Stimulated activated CD8-positive, alpha-beta memory T cell treated with anti-CD3 and anti-CD28 coated beads, Interleukin-4, amount 100 ng/mL, for 24 hours (primary cell): ENCODE measurements around the gene MTCH1.

Experiments used
- DNase-seq: peaks from one replicate; pipeline ENCODE4 v3.0.0-alpha.2; 2020; ENCODE audit warnings: low read depth

Gene MTCH1, protein sequence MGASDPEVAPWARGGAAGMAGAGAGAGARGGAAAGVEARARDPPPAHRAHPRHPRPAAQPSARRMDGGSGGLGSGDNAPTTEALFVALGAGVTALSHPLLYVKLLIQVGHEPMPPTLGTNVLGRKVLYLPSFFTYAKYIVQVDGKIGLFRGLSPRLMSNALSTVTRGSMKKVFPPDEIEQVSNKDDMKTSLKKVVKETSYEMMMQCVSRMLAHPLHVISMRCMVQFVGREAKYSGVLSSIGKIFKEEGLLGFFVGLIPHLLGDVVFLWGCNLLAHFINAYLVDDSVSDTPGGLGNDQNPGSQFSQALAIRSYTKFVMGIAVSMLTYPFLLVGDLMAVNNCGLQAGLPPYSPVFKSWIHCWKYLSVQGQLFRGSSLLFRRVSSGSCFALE

GRCh38 chr6:36985808-36986703, at the start of gene MTCH1:
MTCH1 (minus strand) TSS chr6:36986196; CDS start chr6:36986173, 23 bp downstream.
- peak; percentile 79 for DNase-seq

DNA sequence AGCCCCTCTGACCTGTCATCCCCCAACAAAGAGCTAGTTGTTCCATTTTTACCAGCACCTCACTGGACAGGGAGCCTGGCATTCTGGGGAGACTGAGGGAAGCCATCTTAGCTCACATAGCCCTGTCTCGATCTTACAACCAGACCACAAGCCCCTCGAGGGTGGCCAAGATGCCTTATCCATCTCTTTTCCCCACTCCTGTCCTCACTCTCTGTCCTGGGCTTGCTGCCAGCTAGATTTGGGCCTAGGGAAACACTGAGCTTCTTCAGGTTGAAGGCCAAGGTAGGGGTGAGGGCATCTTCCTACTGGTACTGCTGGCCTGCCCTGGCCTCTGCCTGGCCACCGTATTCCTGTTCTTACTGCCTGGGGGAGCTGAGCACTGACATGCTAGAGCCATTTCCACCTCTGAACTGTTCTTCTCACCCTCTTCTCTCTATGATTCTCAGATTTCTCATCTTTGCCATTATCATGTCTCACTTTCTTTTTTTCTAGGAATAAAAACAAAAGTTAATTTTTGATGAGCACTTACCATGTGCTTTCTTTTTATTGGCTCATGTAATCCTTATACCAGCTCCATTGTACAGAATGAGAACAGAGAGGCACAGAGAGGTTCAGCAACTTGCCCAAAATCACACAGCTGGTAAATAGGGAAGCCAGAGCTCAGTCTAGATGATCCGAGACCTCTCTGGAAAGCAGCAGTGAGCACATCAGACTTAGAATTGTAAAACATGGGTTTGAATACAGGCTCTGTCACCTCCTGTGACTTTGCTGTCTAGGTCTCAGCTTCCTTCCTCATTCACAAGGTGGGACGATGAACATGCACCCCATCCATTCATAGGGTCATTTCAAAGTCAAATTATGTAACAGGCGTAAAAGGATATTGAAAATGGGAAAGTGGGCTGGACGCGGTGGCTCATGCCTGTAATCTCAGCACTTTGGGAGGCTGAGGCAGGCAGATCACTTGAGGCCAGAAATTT, 48.1 kb upstream of the MTCH1 start:
- no peak for DNase-seq

GRCh38 chr6:37033255-37033654, 47.3 kb upstream of the MTCH1 start:
- DNase-seq = peak; percentile 19

DNA sequence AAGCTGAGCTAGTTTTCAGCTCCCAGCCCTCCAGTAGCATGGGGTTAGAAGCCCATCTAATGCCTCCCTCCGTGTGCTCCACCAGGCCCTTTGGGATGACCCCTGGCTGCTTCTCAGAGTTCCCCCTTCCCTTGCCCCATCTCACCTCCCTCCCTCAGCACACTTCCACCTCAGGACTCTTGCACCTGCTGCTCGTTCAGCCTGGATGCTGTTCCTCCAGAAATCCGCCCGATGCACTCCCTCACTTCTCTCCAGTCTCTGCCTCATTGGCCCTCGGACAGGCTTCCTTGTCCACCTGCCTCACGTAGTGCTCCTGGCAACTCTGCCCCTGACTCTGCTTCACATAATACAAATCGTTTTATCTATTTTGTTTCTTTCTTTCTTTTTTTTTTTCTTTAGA, 46.2 kb upstream of the MTCH1 start:
- DNase-seq = no peak

GRCh38 chr6:37030599-37030998, 44.6 kb upstream of the MTCH1 start:
- DNase-seq = no peak

- peak; percentile 22 for DNase-seq
These were observed 43.4 kb upstream of the MTCH1 start for GRCh38 chr6:37029249-37029971.

- DNase-seq = no peak
These were observed 41.9 kb upstream of the MTCH1 start for GRCh38 chr6:37027811-37028469.

- DNase-seq = no peak
These were observed 41.2 kb upstream of the MTCH1 start for GRCh38 chr6:37027036-37027720.

DNA sequence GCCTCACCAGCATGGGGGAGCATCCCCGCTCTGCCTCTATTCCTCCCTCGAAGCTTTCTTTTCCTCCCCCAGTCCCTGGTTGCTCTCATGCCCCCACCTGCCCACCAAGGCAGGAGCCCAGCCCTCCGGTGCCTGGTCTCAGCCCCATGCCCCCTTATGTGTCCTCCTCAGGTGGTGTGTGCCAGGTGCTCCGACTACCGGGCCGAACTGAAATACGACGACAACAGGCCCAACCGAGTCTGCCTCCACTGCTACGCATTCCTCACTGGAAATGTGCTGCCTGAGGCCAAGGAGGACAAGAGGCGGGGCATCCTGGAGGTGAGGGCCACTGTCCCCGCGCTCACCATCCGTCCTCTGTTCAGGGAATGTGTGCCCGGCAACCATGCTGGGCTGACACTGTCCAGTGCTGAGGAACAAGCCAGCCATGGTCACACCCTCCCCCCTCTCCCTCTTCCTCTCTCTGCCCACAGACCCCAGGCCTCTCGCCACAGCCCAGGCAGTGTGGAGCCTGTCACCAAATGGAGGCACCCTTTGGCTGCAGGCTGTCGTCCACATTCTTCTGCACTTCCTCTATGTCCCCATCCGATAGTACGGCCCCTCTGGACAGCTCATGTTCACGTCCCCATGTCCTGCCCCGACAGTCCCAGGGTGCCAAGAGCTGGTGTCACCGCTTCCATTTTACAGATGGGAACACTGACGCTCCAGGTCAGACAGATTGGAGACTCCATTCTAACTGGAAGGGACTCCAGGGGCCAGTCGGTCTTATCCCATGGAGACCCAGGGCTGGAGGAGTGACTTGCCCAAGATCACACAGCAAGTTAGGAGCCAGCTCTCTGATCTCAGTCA, 39.8 kb upstream of the MTCH1 start:
- no peak for DNase-seq

GRCh38 chr6:37024656-37025337, 38.8 kb upstream of the MTCH1 start:
- peak; percentile 27 for DNase-seq

DNA sequence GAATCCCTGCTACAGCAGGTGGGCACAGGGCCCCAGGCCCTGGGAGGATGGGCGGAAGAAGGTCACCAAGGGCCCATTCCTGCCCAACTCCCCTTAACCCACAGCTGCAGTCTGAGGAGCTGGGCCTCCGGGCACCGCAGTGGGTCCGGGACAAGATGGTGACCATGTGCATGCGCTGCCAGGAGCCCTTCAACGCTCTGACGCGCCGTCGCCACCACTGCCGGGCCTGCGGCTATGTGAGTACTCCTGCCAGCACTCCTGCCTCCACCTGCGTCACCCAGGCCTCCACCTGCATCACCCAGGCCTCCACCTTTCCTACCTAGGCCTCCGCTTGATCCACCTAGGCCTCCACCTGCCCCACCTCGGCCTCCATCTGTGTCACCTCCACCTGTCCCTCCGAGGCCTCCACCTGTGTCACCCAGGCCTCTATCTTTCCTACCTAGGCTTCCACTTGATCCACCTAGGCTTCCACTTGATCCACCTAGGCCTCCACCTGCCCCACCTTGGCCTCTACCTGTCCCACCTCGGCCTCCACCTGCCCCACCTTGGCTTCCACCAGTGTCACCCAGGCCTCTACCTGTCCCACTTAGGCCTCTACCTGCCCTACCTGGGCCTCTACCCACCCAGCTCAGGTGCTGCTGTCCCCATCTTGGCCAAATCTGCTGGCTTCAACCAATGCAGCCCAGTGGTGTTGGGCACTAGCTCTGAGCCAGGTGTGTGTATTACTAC, 36.3 kb upstream of the MTCH1 start:
- no peak for DNase-seq

- DNase-seq = peak; percentile 47
These were observed 35.5 kb upstream of the MTCH1 start for GRCh38 chr6:37021356-37022129.

DNA sequence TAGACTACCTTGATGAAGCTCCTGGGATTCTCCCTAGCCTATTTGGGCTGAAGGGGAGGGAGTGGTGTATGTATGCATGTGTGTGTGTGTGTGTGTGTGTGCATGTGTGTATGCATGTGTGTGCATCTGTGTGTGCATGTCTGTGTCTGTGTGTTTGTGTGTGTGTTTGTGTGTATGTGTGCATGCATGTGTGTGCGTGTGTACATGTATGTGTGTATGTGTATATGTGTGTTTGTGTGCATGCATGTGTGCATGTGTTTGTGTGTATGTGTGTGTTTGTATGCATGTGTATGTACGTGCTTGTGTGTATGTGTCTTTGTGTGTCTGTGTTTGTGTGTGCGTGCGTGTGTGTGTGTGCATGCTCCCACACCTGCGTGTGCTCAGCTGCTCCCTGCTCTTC, 34.8 kb upstream of the MTCH1 start:
- DNase-seq = no peak

DNA sequence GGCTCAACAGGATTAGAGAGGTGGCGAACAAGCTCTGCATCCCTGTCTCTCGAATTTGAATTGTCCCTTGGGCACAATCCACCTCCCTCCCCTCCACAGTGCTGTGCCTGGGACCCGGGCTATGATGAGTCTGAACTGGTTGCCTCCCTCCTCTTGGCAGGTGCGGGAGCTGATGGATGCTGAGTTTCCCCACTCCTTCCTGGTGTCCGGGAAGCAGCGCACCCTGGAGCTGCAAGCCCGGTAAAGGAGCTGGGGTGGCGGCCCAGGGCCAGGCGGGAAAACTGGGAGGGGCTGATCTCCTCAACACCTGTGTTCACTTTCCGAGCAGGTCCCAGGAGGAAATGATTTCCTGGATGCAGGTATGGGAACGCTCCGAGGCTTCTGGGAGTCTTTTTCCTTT, 34.4 kb upstream of the MTCH1 start:
- no peak for DNase-seq

GRCh38 chr6:37019065-37019450, 33.1 kb upstream of the MTCH1 start:
- no peak for DNase-seq

DNA sequence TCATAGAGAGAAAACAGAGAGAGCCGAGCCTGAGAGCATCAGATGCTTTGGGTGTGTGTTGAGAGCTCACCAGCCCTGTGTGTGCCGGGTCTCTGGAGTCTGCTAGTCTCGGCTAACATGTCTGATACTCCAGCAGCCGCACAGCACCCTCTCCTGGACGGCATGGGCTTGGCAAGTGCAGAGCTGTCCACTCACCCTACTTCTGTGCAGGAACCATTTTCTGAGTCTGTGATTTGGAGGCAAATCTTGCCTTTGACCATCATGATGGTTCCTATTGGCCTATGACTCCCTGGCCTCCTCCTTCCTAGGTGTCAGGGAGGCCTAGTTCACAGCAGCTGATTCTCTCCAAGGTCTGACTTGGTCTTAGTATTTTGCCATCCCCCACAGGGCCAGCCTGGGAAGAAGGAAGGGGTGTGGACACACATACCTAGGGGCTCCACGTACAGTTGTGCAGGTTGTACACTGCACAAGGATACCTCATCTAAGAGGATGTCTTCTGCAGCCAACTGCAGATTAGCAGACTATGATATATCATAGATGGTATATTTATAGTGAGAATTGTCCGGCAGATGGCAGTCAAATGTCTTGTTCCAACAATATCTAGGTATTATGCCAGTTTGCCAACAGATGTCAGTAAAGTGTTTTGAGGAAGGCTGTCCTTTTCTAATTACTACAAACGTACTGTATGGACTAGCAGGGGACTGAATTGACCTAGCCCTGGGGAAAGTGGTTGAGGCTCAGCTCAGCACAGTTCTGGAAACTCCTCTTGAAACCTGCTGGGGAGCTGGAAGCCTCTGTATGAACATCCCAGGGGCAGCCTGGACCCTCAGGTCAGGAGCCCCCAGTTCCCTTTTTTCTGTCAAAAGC, 32.4 kb upstream of the MTCH1 start:
- DNase-seq = peak; percentile 84
